Trophoblast cell (in vitro differentiated cells and primary cell): ENCODE results near the gene IL36G.
A peak's percentile ranks its signal among the peaks of the same experiment; 100 is the strongest.

ENCODE experiments used
- DNase-seq, 2 donors: peaks; one replicate each; pipeline ENCODE4 v3.0.0-alpha.2; 2016
- H2AFZ ChIP-seq: 2 replicates; pipeline ENCODE4 v1.6.1; 2013; ENCODE audit warnings: low read length, moderate library complexity, mild to moderate bottlenecking; ENCODE audit not compliant: insufficient read depth, poor library complexity
- H2AK5ac ChIP-seq: 2 replicates; pipeline ENCODE4 v1.6.1; 2013; ENCODE audit warnings: mild to moderate bottlenecking, low read length
- H2BK120ac ChIP-seq: 2 replicates; pipeline ENCODE4 v1.6.1; 2013; ENCODE audit warnings: low read length, mild to moderate bottlenecking, moderate library complexity; ENCODE audit not compliant: insufficient read depth, poor library complexity
- H2BK12ac ChIP-seq: 2 replicates; pipeline ENCODE4 v1.6.1; 2013; ENCODE audit warnings: mild to moderate bottlenecking, low read length, moderate library complexity
- H2BK5ac ChIP-seq: 2 replicates; pipeline ENCODE4 v1.6.1; 2013; ENCODE audit warnings: low read length, low read depth, moderate library complexity, mild to moderate bottlenecking; ENCODE audit not compliant: poor library complexity
- H3K14ac ChIP-seq: 2 replicates; pipeline ENCODE4 v1.6.1; 2013; ENCODE audit warnings: mild to moderate bottlenecking, low read length
- H3K18ac ChIP-seq: 2 replicates; pipeline ENCODE4 v1.6.1; 2013; ENCODE audit warnings: mild to moderate bottlenecking, low read length
- H3K23ac ChIP-seq: 2 replicates; pipeline ENCODE4 v1.6.1; 2013; ENCODE audit warnings: low read length
- H3K27ac ChIP-seq: 2 replicates; pipeline ENCODE4 v1.5.1; 2013; ENCODE audit warnings: low read depth, mild to moderate bottlenecking, inconsistent platforms, low read length, moderate library complexity
- H3K27me3 ChIP-seq: 2 replicates; pipeline ENCODE4 v1.6.1; 2013; ENCODE audit warnings: inconsistent platforms, mild to moderate bottlenecking, low read length, moderate library complexity; ENCODE audit not compliant: insufficient read depth
- H3K36me3 ChIP-seq, 2 experiments: 1 replicate in 1 of 2; 2 replicates in 1 of 2; pipeline ENCODE4 v1.6.1; 2013; ENCODE audit warnings: low read length in 2 of 2, mild to moderate bottlenecking in 2 of 2, moderate library complexity in 1 of 2; ENCODE audit not compliant: insufficient read depth in 2 of 2, control insufficient read depth in 1 of 2
- H3K4ac ChIP-seq: 2 replicates; pipeline ENCODE4 v1.6.1; 2013; ENCODE audit warnings: low read depth, mild to moderate bottlenecking, low read length, moderate library complexity
- H3K4me1 ChIP-seq, 2 experiments: 1 replicate in 1 of 2; 2 replicates in 1 of 2; pipeline ENCODE4 v1.6.1; 2013; ENCODE audit warnings: low read length in 2 of 2, mild to moderate bottlenecking in 2 of 2, moderate library complexity in 1 of 2; ENCODE audit not compliant: insufficient read depth in 2 of 2, control insufficient read depth in 1 of 2
- H3K4me2 ChIP-seq: 2 replicates; pipeline ENCODE4 v1.6.1; 2013; ENCODE audit warnings: inconsistent platforms, mild to moderate bottlenecking, low read length, moderate library complexity
- H3K4me3 ChIP-seq: 2 replicates; pipeline ENCODE4 v1.5.1; 2013; ENCODE audit warnings: mild to moderate bottlenecking, low read depth, low read length, inconsistent platforms
- H3K79me1 ChIP-seq: one replicate; pipeline ENCODE4 v1.6.1; 2013; ENCODE audit warnings: low read length
- H3K79me2 ChIP-seq: 2 replicates; pipeline ENCODE4 v1.6.1; 2013; ENCODE audit warnings: low read length, mild to moderate bottlenecking; ENCODE audit not compliant: control insufficient read depth, insufficient read depth, poor library complexity
- H3K9ac ChIP-seq: 2 replicates; pipeline ENCODE4 v1.6.1; 2013; ENCODE audit warnings: mild to moderate bottlenecking, low read length
- H3K9me3 ChIP-seq: 2 replicates; pipeline ENCODE4 v1.6.1; 2013; ENCODE audit warnings: low read depth, mild to moderate bottlenecking, control low read depth, inconsistent platforms, low read length; ENCODE audit not compliant: insufficient read depth
- H4K12ac ChIP-seq: 2 replicates; pipeline ENCODE4 v1.6.1; 2013; ENCODE audit warnings: low read depth, mild to moderate bottlenecking, low read length, moderate library complexity
- H4K8ac ChIP-seq: 2 replicates; pipeline ENCODE4 v1.6.1; 2013; ENCODE audit warnings: low read depth, mild to moderate bottlenecking, low read length, moderate library complexity
- H4K91ac ChIP-seq: one replicate; pipeline ENCODE4 v1.6.1; 2013; ENCODE audit warnings: low read depth, mild to moderate bottlenecking, low read length, moderate library complexity
- WGBS: extraction: QIAGEN DNeasy Blood & Tissue Kit; methylation state at CpG from one replicate; pipeline ENCODE4 v1.1.7; 2013; ENCODE audit warnings: missing lambda C conversion rate; ENCODE audit not compliant: insufficient read length, insufficient coverage; ENCODE audit errors: extremely low coverage; 5-methylcytosine and 5-hydroxymethylcytosine counted together

The IL36G gene

GRCh38 chr2:112972423-112973086, 5.3 kb upstream of the IL36G start:
- Histone ChIP-seq H3K4me3 (no peak overlapping the region), H3K27ac (no peak overlapping the region), H3K9ac (no peak overlapping the region), H2BK5ac (no peak overlapping the region), H2AK5ac (no peak overlapping the region), H3K9me3 (no peaks in the 10 kb centered on the region), H3K4me1 (no peaks in the 10 kb centered on the region), H3K18ac (no peak overlapping the region), H3K23ac (no peak overlapping the region), H2BK120ac (no peak overlapping the region), H4K12ac (no peak overlapping the region), H2BK12ac (no peak overlapping the region), H3K79me1 (no peaks in the 10 kb centered on the region), H4K8ac (no peak overlapping the region), H3K36me3 (no peaks in the 10 kb centered on the region), H3K79me2 (no peaks in the 10 kb centered on the region), H3K4ac (no peak overlapping the region), H3K14ac (no peak overlapping the region), H3K27me3 (no peaks in the 10 kb centered on the region), H2AFZ (no peak overlapping the region), H3K4me2 (no peak overlapping the region), H4K91ac (no peak overlapping the region)
- DNase-seq = no peak
- WGBS = no CpG with 5 or more reads among the region's 5 CpGs

- H3K27ac ChIP-seq = no peak overlapping the region
- no peaks in the 10 kb centered on the region for H3K79me1 ChIP-seq
- no peak overlapping the region for H3K23ac ChIP-seq
- H2AK5ac ChIP-seq = no peak overlapping the region
- H3K36me3 ChIP-seq = no peaks in the 10 kb centered on the region
- no peak overlapping the region for H2BK120ac ChIP-seq
- H3K9ac ChIP-seq = no peak overlapping the region
- no peak overlapping the region for H2BK12ac ChIP-seq
- H3K14ac ChIP-seq = no peak overlapping the region
- H3K79me2 ChIP-seq = no peaks in the 10 kb centered on the region
- no CpG with 5 or more reads among the region's 2 CpGs for WGBS
- H3K4me2 ChIP-seq = no peak overlapping the region
- H2AFZ ChIP-seq = no peak overlapping the region
- no peaks in the 10 kb centered on the region for H3K27me3 ChIP-seq
- H2BK5ac ChIP-seq = no peak overlapping the region
- H3K9me3 ChIP-seq = no peaks in the 10 kb centered on the region
- H4K12ac ChIP-seq = no peak overlapping the region
- no peak overlapping the region for H4K91ac ChIP-seq
- no peak overlapping the region for H4K8ac ChIP-seq
- DNase-seq = no peak
- no peak overlapping the region for H3K18ac ChIP-seq
- no peak overlapping the region for H3K4me3 ChIP-seq
- H3K4ac ChIP-seq = no peak overlapping the region
- H3K4me1 ChIP-seq = no peaks in the 10 kb centered on the region
Observed at GRCh38 chr2:112973156-112973555, 4.7 kb upstream of the IL36G start.

- H3K27ac ChIP-seq = no peak overlapping the region
- no peak overlapping the region for H4K12ac ChIP-seq
- H2AK5ac ChIP-seq = no peak overlapping the region
- no peak overlapping the region for H3K14ac ChIP-seq
- no peak overlapping the region for H3K4me2 ChIP-seq
- H3K18ac ChIP-seq = no peak overlapping the region
- no peak overlapping the region for H2BK12ac ChIP-seq
- peak in 1 of 2 donors; percentile 31 for DNase-seq
- no peak overlapping the region for H3K23ac ChIP-seq
- H3K36me3 ChIP-seq = no peaks in the 10 kb centered on the region
- H3K79me1 ChIP-seq = no peaks in the 10 kb centered on the region
- H2BK5ac ChIP-seq = no peak overlapping the region
- no peak overlapping the region for H3K9ac ChIP-seq
- no peak overlapping the region for H3K4me3 ChIP-seq
- H3K9me3 ChIP-seq = peaks cover 7% of the 10 kb centered on the region
- H3K4ac ChIP-seq = no peak overlapping the region
- no CpG with 5 or more reads among the region's 1 CpG for WGBS
- no peak overlapping the region for H2AFZ ChIP-seq
- no peaks in the 10 kb centered on the region for H3K27me3 ChIP-seq
- no peak overlapping the region for H4K91ac ChIP-seq
- no peak overlapping the region for H2BK120ac ChIP-seq
- no peaks in the 10 kb centered on the region for H3K4me1 ChIP-seq
- no peak overlapping the region for H4K8ac ChIP-seq
- H3K79me2 ChIP-seq = no peaks in the 10 kb centered on the region
Observed at GRCh38 chr2:112979731-112980130, 1.9 kb downstream of the IL36G start.

- Histone ChIP-seq H3K79me2 (no peaks in the 10 kb centered on the region), H2BK120ac (no peak overlapping the region), H3K36me3 (no peaks in the 10 kb centered on the region), H3K27ac (no peak overlapping the region), H3K23ac (no peak overlapping the region), H3K9ac (no peak overlapping the region), H4K12ac (no peak overlapping the region), H3K4me2 (no peak overlapping the region), H4K8ac (no peak overlapping the region), H2BK5ac (no peak overlapping the region), H3K14ac (no peak overlapping the region), H3K27me3 (no peaks in the 10 kb centered on the region), H3K18ac (no peak overlapping the region), H4K91ac (no peak overlapping the region), H3K79me1 (no peaks in the 10 kb centered on the region), H3K4me1 (no peaks in the 10 kb centered on the region), H2BK12ac (no peak overlapping the region), H2AK5ac (no peak overlapping the region), H3K9me3 (peaks cover 7% of the 10 kb centered on the region), H3K4me3 (no peak overlapping the region), H2AFZ (no peak overlapping the region), H3K4ac (no peak overlapping the region)
- WGBS = no CpG with 5 or more reads among the region's 1 CpG
- DNase-seq = no peak
Observed at GRCh38 chr2:112980537-112980936, 2.7 kb downstream of the IL36G start.
